GF-D8 (cell line): Measurements from ENCODE around the gene MX1.
A peak's percentile ranks its signal among the peaks of the same experiment; 100 is the strongest.

Experiments
- DNase-seq: peaks from one replicate; lab custom pipeline; 2025; lab: John Stamatoyannopoulos, UW

Gene MX1

GRCh38 chr21:41460578-41461527 is 34.8 kb downstream of the MX1 start:
- DNase-seq: peak; percentile 28

GRCh38 chr21:41465176-41465781 is 39.2 kb downstream of the MX1 start:
- DNase-seq: no peak

- no peak for DNase-seq
Measured at GRCh38 chr21:41466024-41466820, 40.2 kb downstream of the MX1 start.

GRCh38 chr21:41470054-41470453 is 44.0 kb downstream of the MX1 start:
- DNase-seq: no peak

GRCh38 chr21:41472753-41473548 is 46.9 kb downstream of the MX1 start:
- DNase-seq: no peak

GRCh38 chr21:41475714-41476420 is 49.8 kb downstream of the MX1 start:
- DNase-seq: no peak

GRCh38 chr21:41477641-41478318 is 51.7 kb downstream of the MX1 start:
- no peak for DNase-seq

- no peak for DNase-seq
Measured at GRCh38 chr21:41478319-41479177, 52.5 kb downstream of the MX1 start.

GRCh38 chr21:41479686-41480085 is 53.6 kb downstream of the MX1 start:
- no peak for DNase-seq

- no peak for DNase-seq
Measured at GRCh38 chr21:41480086-41480690, 54.1 kb downstream of the MX1 start.

GRCh38 chr21:41481191-41481590 is 55.2 kb downstream of the MX1 start:
- DNase-seq: no peak

GRCh38 chr21:41482301-41482700 is 56.3 kb downstream of the MX1 start:
- DNase-seq: no peak

- no peak for DNase-seq
Measured at GRCh38 chr21:41482980-41483379, 56.9 kb downstream of the MX1 start.

- DNase-seq: no peak
Measured at GRCh38 chr21:41483415-41483814, 57.4 kb downstream of the MX1 start.

GRCh38 chr21:41483973-41484372 is 57.9 kb downstream of the MX1 start:
- no peak for DNase-seq

- DNase-seq: no peak
Measured at GRCh38 chr21:41487082-41487481, 61.0 kb downstream of the MX1 start.

GRCh38 chr21:41488080-41488479 is 62.0 kb downstream of the MX1 start:
- no peak for DNase-seq

- no peak for DNase-seq
Measured at GRCh38 chr21:41489329-41489728, 63.3 kb downstream of the MX1 start.

- DNase-seq: no peak
Measured at GRCh38 chr21:41490330-41490729, 64.3 kb downstream of the MX1 start.
